Measurements from ENCODE around the gene SOCS4.

Gene SOCS4

GRCh38 chr14:55094292-55095157, 67.5 kb downstream of the SOCS4 start:
- TF ChIP-seq CTCF (IDR thresholded peaks at IDR 0.05; ENCODE audit: low read depth, low read length), result no peak
- DNase-seq (ENCODE audit: extremely low read depth, low read depth), result no peak

GRCh38 chr14:55097881-55098560, 71.0 kb downstream of the SOCS4 start:
- no peak for DNase-seq (ENCODE audit: extremely low read depth, low read depth)
- TF ChIP-seq CTCF (IDR thresholded peaks at IDR 0.05; ENCODE audit: low read depth, low read length), result no peak

GRCh38 chr14:55098561-55098898, 71.5 kb downstream of the SOCS4 start:
- no peak for TF ChIP-seq CTCF (IDR thresholded peaks at IDR 0.05; ENCODE audit: low read depth, low read length)
- DNase-seq (ENCODE audit: extremely low read depth, low read depth), result no peak
